Activated naive CD8-positive, alpha-beta T cell treated with anti-CD3 and anti-CD28 coated beads, Interleukin-2, amount 50 U/mL, for 24 hours (primary cell): ENCODE results near the gene ILF2.
"Not testable (repeated sequence)": the region's sequence is repeated elsewhere in the genome, so short reads cannot be mapped to it uniquely, and the experiment has no call there.

Experiments
- ATAC-seq: fragments of 150-1000 bp; cut with Tn5 transposase; one replicate; pipeline ENCODE4 v1.10.0; 2021
- DNase-seq: peaks from one replicate; pipeline ENCODE4 v3.0.0; 2021
- H3K27ac Mint-ChIP-seq: one replicate; pipeline ENCODE4 v1.8.0; 2021; ENCODE audit warnings: mild to moderate bottlenecking, mixed read lengths
- H3K27me3 Mint-ChIP-seq: one replicate; pipeline ENCODE4 v1.8.0; 2021; ENCODE audit warnings: mixed read lengths
- H3K36me3 Mint-ChIP-seq: one replicate; pipeline ENCODE4 v1.8.0; 2021; ENCODE audit warnings: low read depth, mixed read lengths
- H3K4me1 Mint-ChIP-seq: one replicate; pipeline ENCODE4 v1.8.0; 2021; ENCODE audit warnings: mixed read lengths
- H3K4me3 Mint-ChIP-seq: one replicate; pipeline ENCODE4 v1.8.0; 2021; ENCODE audit warnings: mild to moderate bottlenecking, moderate library complexity, mixed read lengths
- H3K9me3 Mint-ChIP-seq: one replicate; pipeline ENCODE4 v1.8.0; 2021; ENCODE audit warnings: mixed read lengths

ILF2 gene

DNA sequence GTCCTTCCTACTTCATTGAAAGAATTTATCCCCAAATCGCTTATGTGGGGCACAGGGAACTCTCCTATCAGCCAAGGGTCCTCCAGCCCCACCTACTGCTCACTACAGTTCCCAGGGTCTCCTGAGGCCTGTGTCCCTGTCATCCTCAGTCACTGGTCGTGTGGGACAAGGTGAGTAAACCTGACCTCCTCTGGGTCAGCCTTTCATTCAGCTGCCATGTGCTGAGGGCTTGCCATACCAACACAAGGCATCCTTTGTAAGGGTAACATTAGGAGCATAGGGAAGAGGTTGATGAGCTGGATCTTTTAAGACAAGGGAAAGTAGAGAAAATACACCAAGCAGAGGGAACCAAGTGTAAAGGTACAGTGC lies 23.5 kb downstream of the ILF2 start:
- Mint-ChIP-seq H3K9me3 (no peaks in the 10 kb centered on the region), H3K4me1 (peaks cover 48% of the 10 kb centered on the region), H3K36me3 (peaks cover 50% of the 10 kb centered on the region), H3K27ac (peak overlapping the region; percentile 65), H3K4me3 (no peak overlapping the region), H3K27me3 (no peaks in the 10 kb centered on the region)
- ATAC-seq, result no peak
- no peak for DNase-seq

DNA sequence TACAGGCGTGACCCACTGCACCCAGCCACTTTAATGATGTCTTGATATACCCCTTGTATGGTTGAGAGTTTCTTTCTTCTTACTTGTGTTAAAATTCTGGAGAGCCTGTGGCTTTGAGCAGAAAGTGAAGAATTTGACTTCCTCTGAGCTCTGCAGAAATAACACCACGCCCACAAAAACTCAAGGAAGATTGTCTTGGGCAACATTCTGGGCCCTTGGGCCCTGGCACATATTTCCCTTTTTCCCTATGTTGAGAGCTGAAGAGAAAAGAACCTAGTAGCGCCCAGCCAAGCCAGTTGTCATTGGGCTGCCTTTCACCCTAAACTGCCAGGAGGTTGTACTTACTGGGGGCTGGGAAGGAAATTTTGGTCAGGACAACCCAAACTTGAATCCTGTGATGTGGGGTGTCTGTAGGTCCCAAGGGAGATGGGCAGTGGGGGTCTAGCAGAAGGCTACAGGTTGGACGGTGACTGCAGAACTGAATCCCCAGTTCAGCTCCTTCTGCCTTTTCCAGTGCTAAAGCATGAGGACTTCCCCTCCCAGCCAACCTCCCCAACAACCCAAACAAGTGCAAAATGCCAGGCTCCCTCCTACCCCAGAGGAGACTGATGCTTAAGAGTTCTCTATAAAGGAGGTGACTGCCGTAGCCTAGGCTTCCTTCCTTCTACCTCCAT lies 24.0 kb downstream of the ILF2 start:
- H3K4me3 Mint-ChIP-seq, result no peak overlapping the region
- H3K27me3 Mint-ChIP-seq, result no peaks in the 10 kb centered on the region
- peaks cover 55% of the 10 kb centered on the region for H3K36me3 Mint-ChIP-seq

DNA sequence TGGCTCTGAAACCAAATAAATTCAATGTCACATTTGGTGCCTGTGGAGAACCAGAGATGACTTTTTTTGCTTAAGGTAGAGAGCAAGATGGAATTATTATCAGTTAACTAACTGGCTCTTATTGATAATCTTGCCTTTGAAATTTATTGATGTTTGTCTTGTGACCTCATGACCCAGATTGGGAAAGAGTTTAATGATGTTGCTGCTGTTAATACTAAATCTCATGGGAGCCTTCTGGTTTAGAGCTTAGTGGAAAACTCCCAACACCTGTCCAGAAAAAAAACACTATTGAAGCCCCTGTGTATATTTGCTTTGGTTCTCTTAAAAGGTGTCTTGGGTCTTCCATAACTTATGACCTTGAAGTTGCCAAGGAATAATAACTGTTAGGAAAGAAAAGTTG lies 27.0 kb downstream of the ILF2 start:
- H3K4me3 Mint-ChIP-seq, result no peak overlapping the region
- no peaks in the 10 kb centered on the region for H3K27me3 Mint-ChIP-seq
- ATAC-seq (no peak), DNase-seq (no peak)
- peak overlapping the region; percentile 40 for H3K27ac Mint-ChIP-seq
- H3K9me3 Mint-ChIP-seq, result no peaks in the 10 kb centered on the region
- peaks cover 74% of the 10 kb centered on the region for H3K36me3 Mint-ChIP-seq
- H3K4me1 Mint-ChIP-seq, result peaks cover 47% of the 10 kb centered on the region

More for the DNA sequence above, 24.0 kb downstream of the ILF2 start:
- Mint-ChIP-seq H3K9me3 (no peaks in the 10 kb centered on the region), H3K4me1 (peaks cover 51% of the 10 kb centered on the region), H3K27ac (peak overlapping the region; percentile 65)
- no peak for ATAC-seq
- no peak for DNase-seq

DNA sequence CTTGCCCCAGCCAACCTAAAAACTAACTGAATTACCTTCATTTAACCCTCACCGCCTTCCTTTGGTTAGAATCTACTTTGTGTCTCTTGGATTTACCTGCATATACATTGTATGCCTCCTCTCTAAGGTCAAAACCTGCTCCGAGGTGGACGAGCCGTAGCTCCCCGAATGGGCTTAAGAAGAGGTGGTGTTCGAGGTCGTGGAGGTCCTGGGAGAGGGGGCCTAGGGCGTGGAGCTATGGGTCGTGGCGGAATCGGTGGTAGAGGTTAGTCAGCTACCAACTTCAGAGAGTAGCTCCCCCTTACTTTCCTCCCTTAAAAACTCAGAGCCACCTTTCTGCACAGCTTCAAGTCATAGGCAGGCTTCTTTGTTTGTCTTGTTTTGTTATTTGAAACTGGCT lies 27.7 kb downstream of the ILF2 start:
- H3K27ac Mint-ChIP-seq, result peak overlapping the region; percentile 61
- H3K27me3 Mint-ChIP-seq, result no peaks in the 10 kb centered on the region
- peaks cover 78% of the 10 kb centered on the region for H3K36me3 Mint-ChIP-seq
- DNase-seq (no peak), ATAC-seq (no peak)
- H3K4me3 Mint-ChIP-seq, result no peak overlapping the region
- H3K4me1 Mint-ChIP-seq, result peaks cover 40% of the 10 kb centered on the region
- H3K9me3 Mint-ChIP-seq, result no peaks in the 10 kb centered on the region

DNA sequence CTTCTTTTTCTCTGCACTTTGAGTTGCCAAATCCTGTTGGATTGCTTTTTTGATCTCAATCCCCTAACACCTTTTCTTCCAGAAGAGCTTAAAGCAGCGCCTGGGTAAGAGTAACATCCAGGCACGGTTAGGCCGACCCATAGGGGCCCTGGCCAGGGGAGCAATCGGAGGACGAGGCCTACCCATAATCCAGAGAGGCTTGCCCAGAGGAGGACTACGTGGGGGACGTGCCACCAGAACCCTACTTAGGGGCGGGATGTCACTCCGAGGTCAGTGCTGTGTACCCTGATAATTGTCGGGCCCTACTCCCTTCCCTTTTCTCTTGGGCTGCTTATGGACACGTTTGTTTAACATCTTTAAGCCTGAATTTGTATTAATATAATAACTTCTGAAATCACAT lies 28.6 kb downstream of the ILF2 start:
- H3K4me1 Mint-ChIP-seq, result peaks cover 40% of the 10 kb centered on the region
- no peak overlapping the region for H3K4me3 Mint-ChIP-seq
- H3K36me3 Mint-ChIP-seq, result peaks cover 79% of the 10 kb centered on the region
- no peak for ATAC-seq
- H3K9me3 Mint-ChIP-seq, result no peaks in the 10 kb centered on the region
- peak overlapping the region; percentile 7 for H3K27ac Mint-ChIP-seq
- no peak for DNase-seq
- H3K27me3 Mint-ChIP-seq, result no peaks in the 10 kb centered on the region

DNA sequence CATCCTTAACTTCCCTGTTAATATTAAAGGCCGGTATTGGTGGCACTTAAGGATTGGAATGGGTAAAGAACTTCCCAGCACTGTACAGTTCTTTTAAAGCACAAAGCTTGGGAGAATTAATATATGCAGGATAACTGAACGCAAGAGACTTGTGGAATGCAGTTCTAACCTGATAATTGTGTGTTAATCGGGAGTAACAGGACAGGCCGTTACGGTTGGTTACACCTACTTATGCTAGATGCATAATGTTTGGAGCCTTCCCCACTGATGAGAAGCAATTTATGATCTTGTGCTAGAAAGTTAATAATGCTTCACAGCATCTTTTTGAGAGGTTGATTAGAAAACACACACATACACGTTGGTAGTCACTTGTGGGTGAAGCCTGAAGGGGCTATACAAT lies 29.9 kb downstream of the ILF2 start:
- DNase-seq, result no peak
- no peak overlapping the region for H3K4me3 Mint-ChIP-seq
- peaks cover 45% of the 10 kb centered on the region for H3K4me1 Mint-ChIP-seq
- no peaks in the 10 kb centered on the region for H3K9me3 Mint-ChIP-seq
- H3K36me3 Mint-ChIP-seq, result peaks cover 80% of the 10 kb centered on the region
- no peaks in the 10 kb centered on the region for H3K27me3 Mint-ChIP-seq
- no peak overlapping the region for H3K27ac Mint-ChIP-seq
- no peak for ATAC-seq

DNA sequence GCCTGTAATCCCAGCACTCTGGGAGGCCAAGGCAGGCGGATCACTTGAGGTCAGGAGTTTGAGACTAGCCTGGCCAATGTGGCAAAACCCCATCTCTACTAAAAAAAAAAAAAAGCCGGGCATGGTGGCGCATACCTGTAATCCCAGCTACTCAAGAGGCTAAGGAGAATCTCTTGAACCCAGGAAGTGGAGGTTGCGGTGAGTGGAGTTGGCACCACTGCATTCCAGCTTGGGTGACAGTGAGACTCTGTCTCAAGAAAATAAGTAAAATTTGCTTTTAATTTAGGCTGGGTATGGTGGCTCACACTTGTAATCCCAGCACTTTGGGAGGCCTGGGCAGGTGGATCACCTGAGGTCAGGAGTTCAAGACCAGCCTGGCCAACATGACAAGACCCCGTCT lies 30.6 kb downstream of the ILF2 start:
- not testable (repeated sequence) for H3K27ac Mint-ChIP-seq, H3K4me3 Mint-ChIP-seq

DNA sequence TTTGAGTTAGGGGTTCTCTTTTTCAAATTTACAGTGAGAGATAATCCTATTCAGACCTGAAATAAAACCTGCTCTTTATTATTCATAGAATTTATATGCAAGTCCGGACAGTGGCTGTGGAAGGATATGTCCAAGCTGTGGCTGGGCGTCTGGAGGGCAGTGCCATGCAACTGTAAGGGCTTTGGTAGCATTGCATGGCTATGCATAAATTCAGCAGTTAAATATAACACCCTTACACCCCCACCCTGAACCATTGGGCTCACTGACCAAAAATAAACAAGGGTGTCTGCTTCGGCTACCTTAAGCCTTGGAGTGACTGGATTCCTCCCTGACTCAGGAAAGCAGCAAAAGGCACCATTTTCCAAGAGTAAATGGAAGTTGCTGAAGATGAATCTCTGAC lies 31.5 kb downstream of the ILF2 start:
- no peak for ATAC-seq

More for the DNA sequence above, 30.6 kb downstream of the ILF2 start:
- not testable (repeated sequence) for H3K27me3 Mint-ChIP-seq, H3K9me3 Mint-ChIP-seq, DNase-seq, ATAC-seq
- Mint-ChIP-seq H3K36me3 (peaks cover 77% of the 10 kb centered on the region), H3K4me1 (peaks cover 48% of the 10 kb centered on the region)

DNA sequence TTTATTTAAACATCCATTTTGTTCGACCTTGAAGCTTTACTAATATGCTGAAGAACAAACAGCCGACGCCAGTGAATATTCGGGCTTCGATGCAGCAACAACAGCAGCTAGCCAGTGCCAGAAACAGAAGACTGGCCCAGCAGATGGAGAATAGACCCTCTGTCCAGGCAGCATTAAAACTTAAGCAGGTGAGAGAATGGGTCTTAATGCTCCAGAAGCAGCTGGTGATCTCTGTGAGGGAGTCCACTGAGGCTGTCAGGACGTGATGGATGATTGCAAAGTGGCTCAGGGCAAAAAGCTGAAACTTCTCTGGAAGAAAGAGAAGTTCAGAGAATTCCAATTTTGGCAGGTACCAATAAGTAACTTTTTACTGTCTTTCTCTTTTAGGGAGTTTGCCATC lies 32.5 kb downstream of the ILF2 start:
- Mint-ChIP-seq H3K4me1 (peaks cover 43% of the 10 kb centered on the region), H3K36me3 (peaks cover 64% of the 10 kb centered on the region), H3K27ac (no peak overlapping the region), H3K27me3 (no peaks in the 10 kb centered on the region), H3K9me3 (peaks cover 1% of the 10 kb centered on the region), H3K4me3 (no peak overlapping the region)
- DNase-seq, result no peak
- ATAC-seq, result no peak

More for the DNA sequence above, 31.5 kb downstream of the ILF2 start:
- peaks cover 43% of the 10 kb centered on the region for H3K4me1 Mint-ChIP-seq
- H3K4me3 Mint-ChIP-seq, result no peak overlapping the region
- no peak overlapping the region for H3K27ac Mint-ChIP-seq
- H3K27me3 Mint-ChIP-seq, result no peaks in the 10 kb centered on the region
- DNase-seq, result no peak
- H3K9me3 Mint-ChIP-seq, result no peaks in the 10 kb centered on the region
- peaks cover 73% of the 10 kb centered on the region for H3K36me3 Mint-ChIP-seq

DNA sequence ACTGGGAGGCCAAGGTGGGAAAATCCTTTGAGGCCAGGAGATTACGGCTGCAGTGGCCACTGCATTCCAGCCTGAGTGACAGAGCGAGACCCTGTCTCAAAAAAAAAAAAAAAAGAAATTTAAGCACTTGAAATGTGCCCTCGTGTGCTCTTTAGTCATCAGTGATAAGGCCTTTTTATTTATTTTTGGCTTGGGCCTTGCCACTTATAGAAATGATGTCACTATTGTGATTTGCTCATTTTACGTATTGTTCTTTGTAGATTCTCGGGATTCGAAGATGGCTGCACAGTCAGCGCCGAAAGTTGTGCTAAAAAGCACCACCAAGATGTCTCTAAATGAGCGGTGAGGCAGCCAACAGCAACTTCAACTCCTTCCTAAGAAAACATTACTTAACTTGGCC lies 34.5 kb downstream of the ILF2 start:
- Mint-ChIP-seq H3K36me3 (peaks cover 47% of the 10 kb centered on the region), H3K4me1 (peaks cover 48% of the 10 kb centered on the region), H3K27ac (peak overlapping the region; percentile 90), H3K4me3 (peak overlapping the region; percentile 100), H3K9me3 (peaks cover 4% of the 10 kb centered on the region), H3K27me3 (no peaks in the 10 kb centered on the region)
- no peak for ATAC-seq
- no peak for DNase-seq

DNA sequence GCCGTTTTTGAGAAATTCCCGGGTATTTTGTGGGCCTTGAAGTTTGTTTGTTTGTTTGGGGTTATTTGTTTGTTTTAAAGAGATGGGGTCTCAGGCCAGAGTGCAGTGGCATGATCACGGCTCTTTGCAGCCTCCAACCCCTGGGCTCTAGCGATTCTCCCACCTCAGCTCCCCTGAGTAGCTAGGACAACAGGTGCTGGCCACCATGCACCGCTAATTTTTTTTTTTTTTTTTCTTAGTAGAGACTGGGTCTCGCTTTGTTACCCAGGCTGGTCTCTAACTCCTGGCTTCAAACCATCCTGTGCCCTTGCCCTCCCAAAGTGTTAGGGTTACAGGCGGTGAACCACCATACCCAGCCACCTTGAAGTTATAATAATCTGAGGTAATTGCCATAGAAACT lies 34.9 kb downstream of the ILF2 start:
- Mint-ChIP-seq H3K36me3 (peaks cover 43% of the 10 kb centered on the region), H3K27ac (peak overlapping the region; percentile 90), H3K4me1 (peaks cover 46% of the 10 kb centered on the region), H3K27me3 (no peaks in the 10 kb centered on the region), H3K4me3 (peak overlapping the region; percentile 100), H3K9me3 (peaks cover 4% of the 10 kb centered on the region)
- DNase-seq (no peak), ATAC-seq (no peak)

DNA sequence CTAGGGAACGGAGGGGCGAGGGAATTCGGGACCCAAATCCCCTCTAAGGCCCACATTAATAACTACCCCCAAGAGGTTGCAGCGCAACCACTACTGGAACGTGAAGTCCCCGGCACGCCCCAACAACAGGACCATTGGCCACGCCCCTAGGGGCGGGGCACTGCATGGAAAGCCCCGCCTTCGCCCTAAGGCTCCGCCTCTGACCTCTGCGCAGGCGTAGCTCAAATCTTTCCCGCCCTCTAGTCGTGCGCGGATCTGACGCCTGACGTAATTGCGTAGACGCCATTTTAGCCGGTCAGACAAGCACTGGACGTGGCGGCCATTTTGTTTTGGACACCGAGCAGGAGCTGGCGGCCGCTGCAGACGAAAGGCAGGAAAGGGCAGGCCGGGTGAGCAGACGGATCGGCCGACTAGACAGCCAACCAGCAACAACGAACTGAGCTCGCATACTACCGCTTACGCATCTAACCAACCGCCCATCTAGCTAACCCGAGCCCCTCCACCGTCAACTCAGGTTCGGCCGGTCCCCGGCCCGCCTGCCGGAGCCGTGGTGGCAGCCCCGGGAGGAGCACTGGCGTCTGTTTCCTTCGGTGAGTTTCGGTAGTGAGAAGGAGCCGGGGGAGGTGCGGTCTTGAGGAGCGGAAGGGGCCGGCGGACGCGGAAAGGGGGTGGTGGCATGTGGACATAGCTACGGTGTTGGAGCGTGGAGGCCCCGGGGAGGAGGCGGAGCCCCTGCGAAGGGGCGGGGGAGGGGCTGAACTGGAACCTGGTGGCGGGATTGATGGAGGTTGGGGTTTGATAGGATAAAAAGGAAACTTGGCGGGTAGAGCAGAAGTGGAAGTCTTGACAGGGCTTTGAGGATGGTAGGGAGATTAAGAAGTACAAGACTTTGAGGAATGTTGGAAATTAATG lies 36.8 kb downstream of the ILF2 start, which contains the start of gene CHTOP:
Gene CHTOP (plus strand): TSS at position 313 of the 912 bp plus-strand sequence. CDS start 2,523 bp downstream, outside the sequence.
- Mint-ChIP-seq H3K4me1 (peaks cover 49% of the 10 kb centered on the region), H3K9me3 (peaks cover 4% of the 10 kb centered on the region), H3K36me3 (peaks cover 35% of the 10 kb centered on the region), H3K27ac (peak within 1 kb of the TSS; percentile 100), H3K4me3 (peak within 1 kb of the TSS; percentile 100), H3K27me3 (no peaks in the 10 kb centered on the region)
- DNase-seq (peak; percentile 97), ATAC-seq (peak; percentile 91)

DNA sequence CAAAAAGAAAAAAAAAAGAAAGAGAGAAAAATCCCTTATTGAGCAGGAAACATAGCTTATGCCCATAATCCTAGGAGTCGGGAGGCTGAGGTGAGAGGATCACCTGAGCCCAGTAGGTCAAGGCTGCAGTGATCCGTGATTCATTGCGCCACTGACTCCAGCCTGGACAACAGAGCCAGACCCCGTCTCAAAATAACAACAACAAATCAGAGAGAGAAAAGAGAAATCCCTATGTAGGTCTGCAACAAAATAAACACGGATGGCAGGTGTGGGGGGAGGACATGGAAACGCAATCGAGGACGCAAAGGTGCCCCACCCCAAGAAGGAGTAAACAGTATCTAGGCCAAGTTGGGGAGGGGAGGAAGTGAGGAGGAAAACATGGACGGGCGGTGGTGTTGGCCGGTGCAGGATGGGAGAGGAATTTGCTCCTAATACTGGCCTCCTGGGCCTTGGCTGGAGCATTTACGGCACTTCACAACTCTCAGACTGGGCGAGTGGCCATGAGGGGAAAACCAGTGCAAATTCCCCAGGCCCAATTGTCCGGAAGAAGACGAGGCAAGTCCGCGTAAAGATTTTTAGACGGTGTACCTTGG lies 37.5 kb downstream of the ILF2 start:
- peaks cover 30% of the 10 kb centered on the region for H3K36me3 Mint-ChIP-seq
- peaks cover 4% of the 10 kb centered on the region for H3K9me3 Mint-ChIP-seq
- peak overlapping the region; percentile 100 for H3K27ac Mint-ChIP-seq
- H3K27me3 Mint-ChIP-seq, result no peaks in the 10 kb centered on the region
- H3K4me1 Mint-ChIP-seq, result peaks cover 51% of the 10 kb centered on the region
- ATAC-seq (no peak), DNase-seq (no peak)
- H3K4me3 Mint-ChIP-seq, result peak overlapping the region; percentile 100

DNA sequence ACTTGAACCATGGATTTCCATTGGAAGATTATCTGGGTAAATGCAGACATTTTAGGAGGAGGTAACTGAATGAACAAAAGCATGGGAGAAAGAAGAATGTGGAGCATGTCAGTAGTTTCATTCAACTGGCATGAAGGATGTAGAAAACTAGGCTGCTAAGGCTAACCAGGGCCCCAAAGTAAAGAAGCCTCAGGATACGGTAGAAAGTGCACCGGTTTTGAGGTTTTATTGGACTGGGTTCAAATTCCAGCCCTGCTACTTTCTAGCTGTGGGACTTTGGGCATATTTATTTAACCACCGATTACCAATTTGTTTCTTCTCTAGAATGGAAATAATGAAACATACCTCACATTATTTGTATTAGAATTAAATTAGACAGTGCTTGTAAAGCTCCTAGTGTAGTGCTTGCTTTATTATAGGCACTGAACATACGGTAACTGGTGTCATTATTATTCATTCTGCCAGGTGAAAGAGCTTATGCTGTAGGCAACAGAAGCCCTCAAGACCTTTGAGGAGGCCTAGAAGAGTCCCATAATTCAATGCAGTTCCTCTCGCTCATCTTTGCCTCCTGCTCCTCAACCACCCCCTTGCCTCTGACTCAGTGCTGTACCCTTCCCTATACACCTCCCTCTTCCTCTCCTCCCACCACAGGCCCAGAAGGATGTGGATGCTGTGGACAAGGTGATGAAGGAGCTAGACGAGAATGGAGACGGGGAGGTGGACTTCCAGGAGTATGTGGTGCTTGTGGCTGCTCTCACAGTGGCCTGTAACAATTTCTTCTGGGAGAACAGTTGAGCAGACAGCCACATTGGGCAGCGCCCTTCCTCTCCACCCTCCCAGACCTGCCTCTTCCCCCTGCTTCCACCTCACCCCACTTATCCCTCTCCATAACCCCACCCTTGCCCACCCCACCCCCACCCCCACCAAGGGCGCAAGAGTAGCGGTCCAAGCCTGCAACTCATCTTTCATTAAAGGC lies 39.5 kb downstream of the ILF2 start:
- Mint-ChIP-seq H3K9me3 (peaks cover 4% of the 10 kb centered on the region), H3K36me3 (peaks cover 16% of the 10 kb centered on the region), H3K27ac (peak overlapping the region; percentile 83), H3K4me1 (peaks cover 41% of the 10 kb centered on the region), H3K4me3 (no peak overlapping the region), H3K27me3 (peaks cover 8% of the 10 kb centered on the region)
- ATAC-seq (peak; percentile 44), DNase-seq (no peak)
